IMR-90 (cell line): Measurements from ENCODE around the gene PFKP.

Experiments
- CEBPB ChIP-seq: IDR thresholded peaks from 2 replicates; pipeline ENCODE4 v1.6.1; 2012; ENCODE audit warnings: low read depth, low read length, improper control_type of control experiment
- CTCF ChIP-seq: conservative IDR thresholded peaks from 2 replicates; pipeline ENCODE4 v1.5.1; 2012; ENCODE audit warnings: mild to moderate bottlenecking, low read depth, low read length, improper control_type of control experiment
- ELK1 ChIP-seq: fragments of 150-350 bp; IDR thresholded peaks from 2 replicates; pipeline ENCODE4 v1.6.1; 2016; ENCODE audit warnings: low read depth, mild to moderate bottlenecking, low read length, moderate library complexity, borderline replicate concordance
- MAFK ChIP-seq: IDR thresholded peaks from 2 replicates; pipeline ENCODE4 v1.6.1; 2012; ENCODE audit warnings: low read depth, low read length, improper control_type of control experiment
- MAZ ChIP-seq: IDR thresholded peaks from 2 replicates; pipeline ENCODE4 v1.6.1; 2012; ENCODE audit warnings: low read depth, mild to moderate bottlenecking, low read length, improper control_type of control experiment, moderate library complexity, borderline replicate concordance
- MXI1 ChIP-seq: IDR thresholded peaks from 2 replicates; pipeline ENCODE4 v1.6.1; 2012; ENCODE audit warnings: low read depth, mild to moderate bottlenecking, low read length, moderate library complexity, borderline replicate concordance
- NFE2L2 ChIP-seq: fragments of 150-350 bp; IDR thresholded peaks from 2 replicates; pipeline ENCODE4 v1.6.1; 2016; ENCODE audit warnings: low read depth, mild to moderate bottlenecking, low read length
- POLR2A ChIP-seq: IDR thresholded peaks from 2 replicates; pipeline ENCODE4 v1.6.1; 2012; ENCODE audit warnings: mild to moderate bottlenecking, low read depth, low read length
- RAD21 ChIP-seq: IDR thresholded peaks from 2 replicates; pipeline ENCODE4 v1.6.1; 2012; ENCODE audit warnings: low read length, improper control_type of control experiment
- RFX5 ChIP-seq: IDR thresholded peaks from 2 replicates; pipeline ENCODE4 v1.8.0; 2012; ENCODE audit warnings: low read depth, mild to moderate bottlenecking, low read length, moderate library complexity
- SMC3 ChIP-seq: fragments of 150-350 bp; IDR thresholded peaks from 2 replicates; pipeline ENCODE4 v1.6.1; 2016; ENCODE audit warnings: low read depth, mild to moderate bottlenecking, antibody characterized with exemption, low read length, moderate library complexity
- USF2 ChIP-seq: fragments of 150-350 bp; IDR thresholded peaks from 2 replicates; pipeline ENCODE4 v1.6.1; 2017; ENCODE audit warnings: mild to moderate bottlenecking, antibody characterized with exemption, low read length, low read depth

- TF ChIP-seq CTCF (no peak), POLR2A (no peak), RAD21 (no peak), USF2 (no peak), MXI1 (no peak), ELK1 (no peak), MAFK (no peak), SMC3 (no peak), RFX5 (no peak), CEBPB (no peak), MAZ (no peak), NFE2L2 (no peak)
These were observed 60.6 kb downstream of the PFKP start for GRCh38 chr10:3127921-3128320.
